ENCODE data around the gene C1orf105. TPM values are rescaled to one million over a fixed set of nuclear protein-coding genes. Genes with fewer than 3 reads are reported as not detected.
A peak's percentile ranks its signal among the peaks of the same experiment; 100 is the strongest.
"Not testable (repeated sequence)": the region's sequence is repeated elsewhere in the genome, so short reads cannot be mapped to it uniquely, and the experiment has no call there.

The C1orf105 gene
- total RNA-seq, 4 donors from 2014 or later: not detected

GRCh38 chr1:172429331-172430127, 9.0 kb downstream of the C1orf105 start:
- Histone ChIP-seq H3K4me3 (no peak overlapping the region), H3K9me3 (no peaks in the 10 kb centered on the region), H3K27me3 (no peaks in the 10 kb centered on the region), H3K36me3 (peaks cover 0 to 6% of the 10 kb centered on the region in 2 donors), H3K4me1 (no peaks in the 10 kb centered on the region), H3K27ac (no peak overlapping the region)
- WGBS, 2 donors (ENCODE audit: low coverage in 1 of 2): 80 to 91% methylated on average over 1 of the region's 1 CpG
- ATAC-seq: no peak
- TF ChIP-seq EP300 (IDR thresholded peaks at IDR 0.05): no peak
- TF ChIP-seq CTCF (IDR thresholded peaks at IDR 0.05): peak; percentile 17 to 64 (median 56)
- TF ChIP-seq POLR2A (IDR thresholded peaks at IDR 0.05): no peak

- H3K4me1 ChIP-seq: no peaks in the 10 kb centered on the region
- ATAC-seq: no peak
Measured at GRCh38 chr1:172430128-172430454, 9.6 kb downstream of the C1orf105 start.

GRCh38 chr1:172431204-172431603, 10.7 kb downstream of the C1orf105 start:
- peaks cover 0 to 3% (median 0%) of the 10 kb centered on the region in 3 donors for H3K9me3 ChIP-seq
- no peak overlapping the region for H3K4me3 ChIP-seq
- no peak for TF ChIP-seq POLR2A (IDR thresholded peaks at IDR 0.05)
- no peak for TF ChIP-seq POLR2AphosphoS5 (IDR thresholded peaks at IDR 0.05)
- TF ChIP-seq EP300 (IDR thresholded peaks at IDR 0.05): no peak
- no peak for TF ChIP-seq CTCF (IDR thresholded peaks at IDR 0.05)
- no peaks in the 10 kb centered on the region for H3K27me3 ChIP-seq
- 79 to 100% methylated on average over 1 to 2 of the region's 2 CpGs for WGBS, 2 donors (ENCODE audit: low coverage in 1 of 2)
- no peak for ATAC-seq
- no peaks in the 10 kb centered on the region for H3K4me1 ChIP-seq
- no peak overlapping the region for H3K27ac ChIP-seq
- peaks cover 0 to 6% of the 10 kb centered on the region in 2 donors for H3K36me3 ChIP-seq

More at GRCh38 chr1:172430128-172430454, 9.6 kb downstream of the C1orf105 start:
- Histone ChIP-seq H3K27ac (no peak overlapping the region), H3K4me3 (no peak overlapping the region), H3K9me3 (no peaks in the 10 kb centered on the region), H3K27me3 (no peaks in the 10 kb centered on the region), H3K36me3 (peaks cover 0 to 6% of the 10 kb centered on the region in 2 donors)
- no peak for TF ChIP-seq EP300 (IDR thresholded peaks at IDR 0.05)
- TF ChIP-seq POLR2AphosphoS5 (IDR thresholded peaks at IDR 0.05): no peak
- no peak for TF ChIP-seq CTCF (IDR thresholded peaks at IDR 0.05)
- no peak for TF ChIP-seq POLR2A (IDR thresholded peaks at IDR 0.05)
- 0 to 23% methylated on average over 1 of the region's 1 CpG for WGBS, 2 donors (ENCODE audit: low coverage in 1 of 2)

- Histone ChIP-seq H3K27ac (no peak overlapping the region), H3K4me1 (no peaks in the 10 kb centered on the region), H3K4me3 (no peak overlapping the region), H3K9me3 (peaks cover 0 to 6% (median 0%) of the 10 kb centered on the region in 3 donors), H3K36me3 (peaks cover 0 to 6% of the 10 kb centered on the region in 2 donors), H3K27me3 (no peaks in the 10 kb centered on the region)
- whole genome bisulfite sequencing, 2 donors (ENCODE audit: low coverage in 1 of 2): 92 to 100% methylated on average over 1 to 2 of the region's 9 CpGs
- no peak for ATAC-seq
- TF ChIP-seq POLR2A (IDR thresholded peaks at IDR 0.05) (no peak), POLR2AphosphoS5 (IDR thresholded peaks at IDR 0.05) (no peak), CTCF (IDR thresholded peaks at IDR 0.05) (no peak), EP300 (IDR thresholded peaks at IDR 0.05) (no peak)
Measured at GRCh38 chr1:172431721-172432192, 11.3 kb downstream of the C1orf105 start.

GRCh38 chr1:172437183-172437582, 16.7 kb downstream of the C1orf105 start:
- peaks cover 0 to 17% (median 0%) of the 10 kb centered on the region in 3 donors for H3K4me1 ChIP-seq
- H3K27ac ChIP-seq, H3K9me3 ChIP-seq, H3K4me3 ChIP-seq, H3K27me3 ChIP-seq, ATAC-seq: not testable (repeated sequence)
- H3K36me3 ChIP-seq: peaks cover 0 to 17% of the 10 kb centered on the region in 2 donors
- WGBS, 2 donors (ENCODE audit: low coverage in 1 of 2): 92 to 100% methylated on average over 1 to 3 of the region's 3 CpGs

All from gastroesophageal sphincter (tissue), 4 donors.